Measurements from ENCODE around the gene NDUFB10. TPM values are rescaled to one million over a fixed set of nuclear protein-coding genes. Genes with fewer than 3 reads are reported as not detected.

The NDUFB10 gene
- polyA plus RNA-seq, 1 donor from 2014 or later = 217 TPM

DNA sequence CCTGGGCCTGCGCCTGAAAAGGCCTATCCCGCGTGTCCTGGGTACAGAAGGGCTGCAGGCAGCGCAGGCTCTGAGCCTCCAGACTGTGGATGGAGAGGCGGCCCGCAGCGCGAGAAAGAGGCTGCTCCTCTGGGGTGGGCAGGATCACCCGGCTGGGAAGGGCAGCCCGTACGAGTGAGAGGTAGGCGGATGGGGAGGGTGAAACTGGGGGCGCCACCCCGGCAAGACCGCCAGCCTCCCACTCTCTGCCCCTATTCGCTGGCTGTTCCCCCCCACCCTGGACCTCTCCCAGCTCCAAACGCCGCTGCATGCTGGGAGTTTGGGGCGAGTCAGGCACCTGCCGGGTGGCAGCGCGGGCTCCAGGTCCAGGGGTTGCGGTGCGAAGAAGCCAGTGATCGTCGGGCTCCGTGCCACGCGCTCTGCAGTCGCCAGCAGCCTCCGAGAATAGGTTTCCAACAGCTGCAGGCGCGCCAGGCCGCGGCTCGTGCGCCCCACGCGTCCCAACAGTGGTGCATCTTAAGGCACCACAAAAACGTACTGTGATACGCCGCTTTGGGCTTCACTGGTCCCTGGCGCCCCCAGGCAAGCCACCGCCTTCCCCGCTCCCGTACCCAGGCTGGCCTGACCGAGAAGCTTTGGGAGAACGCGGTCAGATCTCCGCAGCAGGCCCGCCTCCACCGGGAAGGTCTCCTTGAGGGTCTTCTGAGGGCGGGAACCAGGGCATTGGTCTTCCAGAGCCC lies 20.9 kb downstream of the NDUFB10 start:
- H2AFZ ChIP-seq (ENCODE audit: low read depth, low read length) = no peak overlapping the region
- no peak for TF ChIP-seq RAD21 (conservative IDR thresholded peaks at IDR 0.05)
- TF ChIP-seq TAF1 (IDR thresholded peaks at IDR 0.05; ENCODE audit: low read depth) = no peak
- TF ChIP-seq MXI1 (conservative IDR thresholded peaks at IDR 0.05; ENCODE audit: poor library complexity, severe bottlenecking) = no peak

GRCh38 chr16:1980770-1981087 lies 21.4 kb downstream of the NDUFB10 start:
- Histone ChIP-seq H3K9ac (ENCODE audit: low read length) (no peak overlapping the region), H2AFZ (ENCODE audit: low read depth, low read length) (no peak overlapping the region), H4K20me1 (ENCODE audit: insufficient read depth) (no peaks in the 10 kb centered on the region), H3K27me3 (ENCODE audit: insufficient read depth, low read depth, low read length) (peaks cover 29% of the 10 kb centered on the region), H3K27ac (ENCODE audit: low read length) (no peak overlapping the region), H3K9me3 (ENCODE audit: low read length) (no peaks in the 10 kb centered on the region), H3K4me2 (ENCODE audit: low read length) (no peak overlapping the region), H3K79me2 (replicated peaks; ENCODE audit: insufficient read depth, low read length) (no peaks in the 10 kb centered on the region), H3K36me3 (ENCODE audit: insufficient read depth, low read length) (no peaks in the 10 kb centered on the region), H3F3A (ENCODE audit: insufficient read depth, low read length, poor library complexity, severe bottlenecking) (no peaks in the 10 kb centered on the region), H3K9me2 (ENCODE audit: insufficient read depth, low read length) (no peaks in the 10 kb centered on the region), H3K4me3 (ENCODE audit: low read length) (no peak overlapping the region)
- no peak for TF ChIP-seq MXI1 (conservative IDR thresholded peaks at IDR 0.05; ENCODE audit: poor library complexity, severe bottlenecking)
- no peak for TF ChIP-seq RAD21 (conservative IDR thresholded peaks at IDR 0.05)
- TF ChIP-seq SMC3 (conservative IDR thresholded peaks at IDR 0.05; ENCODE audit: poor library complexity) = no peak

More for the DNA sequence above, 20.9 kb downstream of the NDUFB10 start:
- Histone ChIP-seq H3F3A (ENCODE audit: insufficient read depth, low read length, poor library complexity, severe bottlenecking) (no peaks in the 10 kb centered on the region), H3K36me3 (ENCODE audit: insufficient read depth, low read length) (no peaks in the 10 kb centered on the region), H3K4me3 (ENCODE audit: low read length) (no peak overlapping the region), H3K27ac (ENCODE audit: low read length) (no peak overlapping the region), H3K9me2 (ENCODE audit: insufficient read depth, low read length) (no peaks in the 10 kb centered on the region), H3K9me3 (ENCODE audit: low read length) (no peaks in the 10 kb centered on the region), H3K27me3 (ENCODE audit: insufficient read depth, low read depth, low read length) (peaks cover 29% of the 10 kb centered on the region), H3K9ac (ENCODE audit: low read length) (no peak overlapping the region), H3K79me2 (replicated peaks; ENCODE audit: insufficient read depth, low read length) (no peaks in the 10 kb centered on the region), H3K4me2 (ENCODE audit: low read length) (no peak overlapping the region), H4K20me1 (ENCODE audit: insufficient read depth) (no peaks in the 10 kb centered on the region)

DNA sequence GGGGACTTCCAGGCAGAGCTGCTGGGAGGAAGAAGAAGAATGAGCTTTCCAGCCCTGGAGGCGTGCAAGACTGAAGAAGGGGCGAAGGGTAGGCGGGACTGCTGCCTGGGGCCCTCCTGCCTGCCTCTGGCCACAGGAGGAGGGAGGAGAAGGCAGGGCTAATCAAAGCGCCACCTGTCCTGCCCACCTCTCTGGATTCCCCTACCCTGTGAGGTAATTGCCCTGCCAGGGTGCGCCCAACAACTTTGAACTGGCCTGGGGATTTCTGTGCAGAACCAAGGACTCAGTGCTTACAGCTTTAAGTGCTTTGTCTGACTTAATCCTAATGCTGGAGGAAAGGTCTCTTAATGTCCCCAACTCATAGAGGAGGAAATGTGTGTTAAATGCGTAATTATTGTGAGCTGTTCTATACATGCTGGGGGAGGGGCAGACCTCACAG lies 22.1 kb downstream of the NDUFB10 start, which contains the start of gene NOXO1:
Gene NOXO1, minus strand, starts transcription at position 72 of the 439 bp plus-strand sequence. CDS start 290 bp downstream, outside the sequence.
- Histone ChIP-seq H3K9ac (ENCODE audit: low read length) (no peak within 1 kb of the TSS), H3F3A (ENCODE audit: insufficient read depth, low read length, poor library complexity, severe bottlenecking) (no peaks in the 10 kb centered on the region), H3K36me3 (ENCODE audit: insufficient read depth, low read length) (no peaks in the 10 kb centered on the region), H3K4me2 (ENCODE audit: low read length) (no peak within 1 kb of the TSS), H3K9me3 (ENCODE audit: low read length) (no peaks in the 10 kb centered on the region), H3K27ac (ENCODE audit: low read length) (no peak within 1 kb of the TSS), H2AFZ (ENCODE audit: low read depth, low read length) (no peak within 1 kb of the TSS), H4K20me1 (ENCODE audit: insufficient read depth) (no peaks in the 10 kb centered on the region), H3K4me3 (ENCODE audit: low read length) (no peak within 1 kb of the TSS), H3K79me2 (replicated peaks; ENCODE audit: insufficient read depth, low read length) (no peaks in the 10 kb centered on the region), H3K27me3 (ENCODE audit: insufficient read depth, low read depth, low read length) (peaks cover 29% of the 10 kb centered on the region), H3K9me2 (ENCODE audit: insufficient read depth, low read length) (no peaks in the 10 kb centered on the region)
- TF ChIP-seq CTCF (IDR thresholded peaks at IDR 0.05; ENCODE audit: poor library complexity, severe bottlenecking) = no peak
- no peak for TF ChIP-seq POLR2AphosphoS5 (IDR thresholded peaks at IDR 0.05)
- no peak for TF ChIP-seq EZH2 (IDR thresholded peaks at IDR 0.05; ENCODE audit: borderline replicate concordance, insufficient read depth, low read length, poor library complexity, severe bottlenecking)
- TF ChIP-seq RAD21 (conservative IDR thresholded peaks at IDR 0.05) = no peak
- TF ChIP-seq TAF1 (IDR thresholded peaks at IDR 0.05; ENCODE audit: low read depth) = no peak
